ENCODE results near the gene SMARCAL1.

SMARCAL1 gene

GRCh38 chr2:216424274-216424673 is 12.0 kb downstream of the SMARCAL1 start:
- no peak for TF ChIP-seq EZH2phosphoT487 (IDR thresholded peaks at IDR 0.05; ENCODE audit: low read depth)
- no peak for TF ChIP-seq CTCF (IDR thresholded peaks at IDR 0.05; ENCODE audit: low read depth, low read length)
- Histone ChIP-seq H3K79me2 (ENCODE audit: low read length) (no peaks in the 10 kb centered on the region), H3K4me1 (ENCODE audit: low read length) (peaks cover 7% of the 10 kb centered on the region; the same call in 1 of the 2 replicates), H3K27me3 (ENCODE audit: low read depth, low read length) (no peaks in the 10 kb centered on the region), H3K4me2 (ENCODE audit: low read length) (no peak overlapping the region), H3K4me3 (ENCODE audit: low read length) (no peak overlapping the region), H2AFZ (ENCODE audit: low read depth, low read length) (no peak overlapping the region), H3K36me3 (replicated peaks; ENCODE audit: low read depth, low read length) (peaks cover 76% of the 10 kb centered on the region), H3K9me3 (ENCODE audit: insufficient read depth, low read length) (no peaks in the 10 kb centered on the region), H4K20me1 (ENCODE audit: insufficient read depth, low read length) (no peaks in the 10 kb centered on the region), H3K27ac (ENCODE audit: low read length) (no peak overlapping the region), H3K9ac (ENCODE audit: low read length) (no peak overlapping the region)

- Histone ChIP-seq H3K27me3 (ENCODE audit: low read depth, low read length) (no peaks in the 10 kb centered on the region), H3K27ac (ENCODE audit: low read length) (no peak overlapping the region), H4K20me1 (ENCODE audit: insufficient read depth, low read length) (no peaks in the 10 kb centered on the region), H3K4me2 (ENCODE audit: low read length) (no peak overlapping the region), H3K79me2 (ENCODE audit: low read length) (no peaks in the 10 kb centered on the region), H3K36me3 (replicated peaks; ENCODE audit: low read depth, low read length) (peaks cover 78% of the 10 kb centered on the region), H3K9me3 (ENCODE audit: insufficient read depth, low read length) (no peaks in the 10 kb centered on the region), H3K4me3 (ENCODE audit: low read length) (no peak overlapping the region), H3K4me1 (ENCODE audit: low read length) (peaks cover 7% of the 10 kb centered on the region; the same call in 1 of the 2 replicates), H3K9ac (ENCODE audit: low read length) (no peak overlapping the region), H2AFZ (ENCODE audit: low read depth, low read length) (no peak overlapping the region)
- no peak for TF ChIP-seq EZH2phosphoT487 (IDR thresholded peaks at IDR 0.05; ENCODE audit: low read depth)
- TF ChIP-seq CTCF (IDR thresholded peaks at IDR 0.05; ENCODE audit: low read depth, low read length): no peak
Observed at GRCh38 chr2:216425008-216425787, 12.9 kb downstream of the SMARCAL1 start.

GRCh38 chr2:216426166-216426777 is 14.0 kb downstream of the SMARCAL1 start:
- Histone ChIP-seq H3K4me2 (ENCODE audit: low read length) (no peak overlapping the region), H3K27me3 (ENCODE audit: low read depth, low read length) (no peaks in the 10 kb centered on the region), H3K27ac (ENCODE audit: low read length) (no peak overlapping the region), H3K4me1 (ENCODE audit: low read length) (peaks cover 7% of the 10 kb centered on the region; the same call in 1 of the 2 replicates), H3K4me3 (ENCODE audit: low read length) (no peak overlapping the region), H3K79me2 (ENCODE audit: low read length) (no peaks in the 10 kb centered on the region), H3K36me3 (replicated peaks; ENCODE audit: low read depth, low read length) (peaks cover 79% of the 10 kb centered on the region), H3K9me3 (ENCODE audit: insufficient read depth, low read length) (no peaks in the 10 kb centered on the region), H2AFZ (ENCODE audit: low read depth, low read length) (no peak overlapping the region), H4K20me1 (ENCODE audit: insufficient read depth, low read length) (no peaks in the 10 kb centered on the region), H3K9ac (ENCODE audit: low read length) (no peak overlapping the region)
- TF ChIP-seq CTCF (IDR thresholded peaks at IDR 0.05; ENCODE audit: low read depth, low read length) (no peak), EZH2phosphoT487 (IDR thresholded peaks at IDR 0.05; ENCODE audit: low read depth) (no peak)

- no peak overlapping the region for H2AFZ ChIP-seq (ENCODE audit: low read depth, low read length)
- no peak overlapping the region for H3K9ac ChIP-seq (ENCODE audit: low read length)
- no peak overlapping the region for H3K27ac ChIP-seq (ENCODE audit: low read length)
- no peaks in the 10 kb centered on the region for H3K27me3 ChIP-seq (ENCODE audit: low read depth, low read length)
- no peaks in the 10 kb centered on the region for H4K20me1 ChIP-seq (ENCODE audit: insufficient read depth, low read length)
- no peaks in the 10 kb centered on the region for H3K9me3 ChIP-seq (ENCODE audit: insufficient read depth, low read length)
- H3K4me2 ChIP-seq (ENCODE audit: low read length): no peak overlapping the region
- no peaks in the 10 kb centered on the region for H3K79me2 ChIP-seq (ENCODE audit: low read length)
- no peak overlapping the region for H3K4me3 ChIP-seq (ENCODE audit: low read length)
- peaks cover 7% of the 10 kb centered on the region; the same call in 1 of the 2 replicates for H3K4me1 ChIP-seq (ENCODE audit: low read length)
- peaks cover 74% of the 10 kb centered on the region for H3K36me3 ChIP-seq (replicated peaks; ENCODE audit: low read depth, low read length)
- TF ChIP-seq CTCF (IDR thresholded peaks at IDR 0.05; ENCODE audit: low read depth, low read length): no peak
Observed at GRCh38 chr2:216426938-216427337, 14.7 kb downstream of the SMARCAL1 start.
